ENCODE data around the gene ADGRL4.
"Not testable (repeated sequence)": the region's sequence is repeated elsewhere in the genome, so short reads cannot be mapped to it uniquely, and the experiment has no call there.

ADGRL4 gene

GRCh38 chr1:79006564-79006963 is at the start of gene ADGRL4:
Gene ADGRL4, minus strand, starts transcription at chr1:79006730. Its CDS starts 76 bp downstream, at chr1:79006654.
- DNase-seq (ENCODE audit: low spot score) = no peak

- DNase-seq (ENCODE audit: low spot score) = no peak
Observed at GRCh38 chr1:79055856-79056255, 49.3 kb upstream of the ADGRL4 start.

GRCh38 chr1:79052829-79053449 is 46.4 kb upstream of the ADGRL4 start:
- no peak for DNase-seq (ENCODE audit: low spot score)

- no peak for DNase-seq (ENCODE audit: low spot score)
Observed at GRCh38 chr1:79044974-79045650, 38.6 kb upstream of the ADGRL4 start.

GRCh38 chr1:79043506-79043905 is 37.0 kb upstream of the ADGRL4 start:
- no peak for DNase-seq (ENCODE audit: low spot score)

- no peak for DNase-seq (ENCODE audit: low spot score)
Observed at GRCh38 chr1:79042539-79042938, 36.0 kb upstream of the ADGRL4 start.

- DNase-seq (ENCODE audit: low spot score) = no peak
Observed at GRCh38 chr1:79042117-79042516, 35.6 kb upstream of the ADGRL4 start.

- DNase-seq (ENCODE audit: low spot score) = no peak
Observed at GRCh38 chr1:79041666-79042065, 35.1 kb upstream of the ADGRL4 start.

GRCh38 chr1:79040424-79041082 is 34.0 kb upstream of the ADGRL4 start:
- DNase-seq (ENCODE audit: low spot score) = no peak

- DNase-seq (ENCODE audit: low spot score) = no peak
Observed at GRCh38 chr1:79037085-79037484, 30.6 kb upstream of the ADGRL4 start.

- DNase-seq (ENCODE audit: low spot score) = no peak
Observed at GRCh38 chr1:79012500-79012899, 6.0 kb upstream of the ADGRL4 start.

GRCh38 chr1:79010589-79010988 is 4.1 kb upstream of the ADGRL4 start:
- DNase-seq (ENCODE audit: low spot score) = no peak

- no peak for DNase-seq (ENCODE audit: low spot score)
Observed at GRCh38 chr1:79005945-79006344, 585 bp downstream of the ADGRL4 start.

- no peak for DNase-seq (ENCODE audit: low spot score)
Observed at GRCh38 chr1:79004916-79005315, 1.6 kb downstream of the ADGRL4 start.

- DNase-seq (ENCODE audit: low spot score) = no peak
Observed at GRCh38 chr1:78996791-78997190, 9.7 kb downstream of the ADGRL4 start.

- DNase-seq (ENCODE audit: low spot score) = no peak
Observed at GRCh38 chr1:78987042-78987441, 19.5 kb downstream of the ADGRL4 start.

GRCh38 chr1:78980511-78980910 is 26.0 kb downstream of the ADGRL4 start:
- DNase-seq (ENCODE audit: low spot score) = no peak

GRCh38 chr1:78972723-78973122 is 33.8 kb downstream of the ADGRL4 start:
- no peak for DNase-seq (ENCODE audit: low spot score)

- not testable (repeated sequence) for DNase-seq (ENCODE audit: low spot score)
Observed at GRCh38 chr1:78967091-78967490, 39.4 kb downstream of the ADGRL4 start.

- no peak for DNase-seq (ENCODE audit: low spot score)
Observed at GRCh38 chr1:78958711-78959110, 47.8 kb downstream of the ADGRL4 start.

GRCh38 chr1:78950826-78951225 is 55.7 kb downstream of the ADGRL4 start:
- DNase-seq (ENCODE audit: low spot score) = no peak

GRCh38 chr1:78949227-78949626 is 57.3 kb downstream of the ADGRL4 start:
- DNase-seq (ENCODE audit: low spot score) = no peak

- no peak for DNase-seq (ENCODE audit: low spot score)
Observed at GRCh38 chr1:78919150-78919549, 87.4 kb downstream of the ADGRL4 start.

Measured in CD4-positive, alpha-beta T cell treated with Interleukin-2 at 100 ng/mL for 4 hours (primary cell).